Peyer's patch (tissue), 4 donors: ENCODE results near the gene CHAF1B.

Experiments
- POLR2A ChIP-seq, 2 donors: fragments of 450-650 bp; IDR thresholded peaks; one replicate each; pipeline ENCODE4 v1.5.1; 2017; ENCODE audit warnings: antibody characterized with exemption in 2 of 2, mild to moderate bottlenecking in 2 of 2, moderate library complexity in 2 of 2
- TF ChIP-seq, protein P1 (sequence below), 6 experiments: fragments of 450-650 bp in 4 of 6; fragments of 200-600 bp in 2 of 6; sonication (generic) in 1 of 6; IDR thresholded peaks; one replicate each; pipeline ENCODE4 v1.5.1; 2017 to 2019; ENCODE audit warnings: antibody characterized with exemption in 6 of 6, mild to moderate bottlenecking in 3 of 6, moderate library complexity in 1 of 6

DNA sequence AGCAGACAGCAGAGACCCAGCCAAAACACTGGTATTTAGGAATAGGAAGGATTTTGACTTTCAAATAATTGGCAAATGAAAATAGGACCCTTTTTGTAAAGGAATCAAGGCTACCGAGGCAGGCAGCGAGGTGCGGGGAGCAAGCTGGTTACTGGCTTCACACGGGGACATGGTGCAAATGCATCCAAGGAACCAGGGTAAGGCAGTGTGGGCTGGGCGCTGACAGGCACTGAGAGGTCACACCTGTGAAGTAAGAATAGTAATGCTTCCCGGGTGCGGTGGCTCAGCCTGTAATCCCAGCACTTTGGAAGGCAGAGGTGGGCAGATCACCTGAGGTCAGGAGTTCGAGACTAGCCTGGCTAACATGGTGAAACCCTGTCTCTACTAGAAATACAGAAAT, 15.5 kb downstream of the CHAF1B start:
- TF ChIP-seq, protein P1, sequence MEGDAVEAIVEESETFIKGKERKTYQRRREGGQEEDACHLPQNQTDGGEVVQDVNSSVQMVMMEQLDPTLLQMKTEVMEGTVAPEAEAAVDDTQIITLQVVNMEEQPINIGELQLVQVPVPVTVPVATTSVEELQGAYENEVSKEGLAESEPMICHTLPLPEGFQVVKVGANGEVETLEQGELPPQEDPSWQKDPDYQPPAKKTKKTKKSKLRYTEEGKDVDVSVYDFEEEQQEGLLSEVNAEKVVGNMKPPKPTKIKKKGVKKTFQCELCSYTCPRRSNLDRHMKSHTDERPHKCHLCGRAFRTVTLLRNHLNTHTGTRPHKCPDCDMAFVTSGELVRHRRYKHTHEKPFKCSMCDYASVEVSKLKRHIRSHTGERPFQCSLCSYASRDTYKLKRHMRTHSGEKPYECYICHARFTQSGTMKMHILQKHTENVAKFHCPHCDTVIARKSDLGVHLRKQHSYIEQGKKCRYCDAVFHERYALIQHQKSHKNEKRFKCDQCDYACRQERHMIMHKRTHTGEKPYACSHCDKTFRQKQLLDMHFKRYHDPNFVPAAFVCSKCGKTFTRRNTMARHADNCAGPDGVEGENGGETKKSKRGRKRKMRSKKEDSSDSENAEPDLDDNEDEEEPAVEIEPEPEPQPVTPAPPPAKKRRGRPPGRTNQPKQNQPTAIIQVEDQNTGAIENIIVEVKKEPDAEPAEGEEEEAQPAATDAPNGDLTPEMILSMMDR (IDR thresholded peaks at IDR 0.05): no peak
- TF ChIP-seq POLR2A (IDR thresholded peaks at IDR 0.05): no peak
